D341Med (cell line): ENCODE data around the gene EPC2.
A peak's percentile ranks its signal among the peaks of the same experiment; 100 is the strongest.
"Not testable (repeated sequence)": the region's sequence is repeated elsewhere in the genome, so short reads cannot be mapped to it uniquely, and the experiment has no call there.

ENCODE experiments used
- DNase-seq: peaks from one replicate; pipeline ENCODE4 v3.0.0; 2012; ENCODE audit warnings: low spot score

Gene EPC2

DNA sequence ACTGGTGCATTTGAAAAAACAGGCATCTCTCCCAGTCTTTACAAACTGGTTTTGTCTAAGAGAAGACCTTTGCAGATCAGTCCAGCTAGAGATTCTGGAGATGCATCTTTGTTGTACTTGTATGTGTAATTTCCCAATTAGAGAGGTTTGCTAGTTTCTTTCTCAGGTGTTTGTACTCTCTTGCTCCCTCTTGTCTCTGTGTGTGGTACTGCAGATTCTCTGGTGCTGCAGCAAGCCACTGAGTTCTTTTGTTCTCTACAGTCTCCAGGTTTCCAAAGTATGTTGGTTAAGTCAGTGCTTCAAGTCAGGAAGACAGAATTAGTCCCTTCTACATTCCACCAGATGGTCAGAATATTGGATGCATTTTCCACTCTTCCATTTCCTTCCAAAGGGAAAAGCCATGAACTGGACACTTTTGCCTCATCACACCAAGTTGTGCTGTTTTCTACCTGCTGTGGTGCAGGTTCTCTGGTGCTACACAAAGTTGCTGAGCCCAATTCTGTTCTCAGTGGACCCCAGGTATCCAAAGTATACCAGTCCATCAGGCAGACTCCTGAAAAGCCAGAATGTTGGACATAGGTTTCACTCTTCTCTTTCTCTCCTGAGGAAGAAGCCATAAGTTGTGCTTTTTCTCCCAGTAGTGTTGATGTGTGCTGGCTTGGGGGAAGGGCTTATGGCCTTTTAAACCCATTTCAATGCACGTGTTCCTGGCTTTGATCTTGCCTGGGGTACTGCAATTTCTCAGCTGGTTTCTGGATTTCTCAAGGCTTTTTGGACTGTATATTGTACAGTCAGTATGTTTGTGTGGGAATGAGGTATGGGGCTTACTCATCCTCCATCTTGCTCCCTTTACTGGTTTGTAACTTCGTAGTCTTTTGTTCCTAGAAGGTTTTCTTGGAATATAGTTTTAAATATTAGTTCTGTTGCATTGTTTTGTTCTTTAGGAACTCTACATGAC lies 29.8 kb downstream of the EPC2 start:
- DNase-seq: peak; percentile 48

DNA sequence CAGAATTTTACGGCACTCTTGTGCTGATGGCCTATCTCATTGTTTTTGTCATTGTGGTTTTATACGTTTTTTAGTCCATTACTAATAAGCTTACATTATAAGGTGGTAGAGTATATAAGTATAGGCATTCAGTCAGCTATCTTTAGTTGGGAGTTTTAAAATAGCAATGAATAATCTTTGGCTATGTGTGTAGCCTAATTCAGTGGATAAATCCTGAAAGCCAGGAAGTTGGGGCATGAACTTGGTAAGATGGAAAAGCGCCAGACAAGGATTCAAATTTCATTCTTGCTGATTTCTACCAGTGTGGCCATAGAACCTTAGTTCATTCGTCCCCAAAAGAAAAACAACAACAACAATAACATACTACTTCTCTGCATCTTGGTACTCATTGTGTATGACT lies 31.2 kb downstream of the EPC2 start:
- no peak for DNase-seq

DNA sequence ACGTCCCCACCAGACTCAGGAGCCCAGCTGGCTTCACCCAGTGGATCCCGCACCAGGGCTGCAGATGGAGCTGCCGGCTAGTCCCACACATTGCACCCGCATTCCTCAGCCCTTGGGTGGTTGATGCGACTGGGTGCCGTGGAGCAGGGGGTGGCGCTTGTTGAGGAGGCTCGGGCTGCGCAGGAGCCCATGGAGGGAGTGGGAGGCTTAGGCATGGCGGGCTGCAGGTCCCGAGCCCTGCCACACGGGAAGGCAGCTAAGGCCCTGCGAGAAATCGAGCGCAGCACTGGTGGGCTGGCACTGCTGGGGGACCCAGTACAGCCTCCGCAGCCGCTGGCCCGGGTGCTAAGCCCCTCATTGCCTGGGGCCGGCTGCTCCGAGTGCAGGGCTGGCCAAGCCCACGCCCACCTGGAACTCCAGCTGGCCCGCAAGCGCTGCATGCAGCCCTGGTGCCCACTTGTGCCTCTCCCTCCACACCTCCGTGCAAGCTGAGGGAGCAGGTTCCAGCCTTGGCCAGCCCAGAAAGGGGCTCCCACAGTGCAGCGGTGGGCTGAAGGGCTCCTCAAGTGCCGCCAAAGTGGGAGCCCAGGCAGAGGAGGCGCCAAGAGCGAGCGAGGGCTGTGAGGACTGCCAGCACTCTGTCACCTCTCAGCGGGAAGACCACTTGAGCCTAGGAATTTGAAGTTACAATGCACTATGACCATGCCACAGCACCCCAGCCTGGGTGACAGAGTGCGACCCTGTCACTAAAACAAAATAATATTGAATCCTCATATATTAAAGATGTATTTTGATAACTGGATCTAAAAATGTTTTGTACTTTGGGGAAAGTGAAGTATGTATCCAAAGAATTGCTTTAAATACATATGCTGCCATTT lies 34.0 kb downstream of the EPC2 start:
- not testable (repeated sequence) for DNase-seq

DNA sequence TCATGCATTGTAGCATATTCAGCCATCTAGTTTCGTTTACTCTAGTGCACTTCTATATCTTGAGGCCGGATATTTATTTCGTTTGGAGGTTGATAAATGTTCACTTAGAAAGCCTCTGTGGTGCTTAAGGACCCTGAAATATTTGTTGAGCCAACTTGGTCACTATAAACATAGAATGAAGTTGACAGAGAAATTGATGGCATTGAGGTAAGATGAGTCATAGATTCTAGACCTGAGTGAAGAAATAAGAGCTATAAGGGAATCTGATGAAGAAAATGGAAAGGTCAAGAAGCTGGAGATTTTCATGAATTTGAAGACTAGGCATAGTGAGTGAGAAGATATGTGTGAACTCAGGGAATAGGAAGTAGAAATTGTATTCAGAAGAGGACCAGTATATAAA lies 35.9 kb downstream of the EPC2 start:
- no peak for DNase-seq

DNA sequence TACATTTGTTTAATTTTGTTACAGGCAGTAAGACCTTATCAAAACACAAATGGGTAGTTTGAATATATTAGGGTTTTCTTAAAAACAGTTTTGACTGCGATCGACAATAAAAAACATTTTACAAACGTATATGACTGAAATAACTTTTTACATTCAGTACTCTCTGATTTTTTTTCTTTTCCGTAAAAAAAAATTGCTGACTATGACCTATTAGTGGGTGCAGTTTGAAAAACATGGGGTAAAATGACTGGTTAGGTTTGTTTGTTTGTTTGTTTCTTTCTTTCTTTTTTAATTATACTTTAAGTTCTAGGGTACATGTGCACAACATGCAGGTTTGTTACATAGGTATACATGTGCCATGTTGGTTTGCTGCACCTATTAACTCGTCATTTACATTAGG lies 36.9 kb downstream of the EPC2 start:
- no peak for DNase-seq

DNA sequence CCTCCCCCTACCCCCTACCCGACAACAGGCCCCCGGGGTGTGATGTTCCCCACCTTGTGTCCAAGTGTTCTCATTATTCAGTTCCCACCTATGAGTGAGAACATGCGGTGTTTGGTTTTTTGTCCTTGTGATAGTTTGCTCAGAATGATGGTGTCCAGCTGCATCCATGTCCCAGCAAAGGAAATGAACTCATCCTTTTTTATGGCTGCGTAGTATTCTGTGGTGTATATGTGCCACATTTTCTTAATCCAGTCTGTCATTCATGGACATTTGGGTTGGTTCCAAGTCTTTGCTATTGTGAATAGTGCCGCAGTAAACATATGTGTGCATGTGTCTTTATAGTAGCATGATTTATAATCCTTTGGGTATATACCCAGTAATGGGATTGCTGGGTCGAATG lies 37.3 kb downstream of the EPC2 start:
- not testable (repeated sequence) for DNase-seq

DNA sequence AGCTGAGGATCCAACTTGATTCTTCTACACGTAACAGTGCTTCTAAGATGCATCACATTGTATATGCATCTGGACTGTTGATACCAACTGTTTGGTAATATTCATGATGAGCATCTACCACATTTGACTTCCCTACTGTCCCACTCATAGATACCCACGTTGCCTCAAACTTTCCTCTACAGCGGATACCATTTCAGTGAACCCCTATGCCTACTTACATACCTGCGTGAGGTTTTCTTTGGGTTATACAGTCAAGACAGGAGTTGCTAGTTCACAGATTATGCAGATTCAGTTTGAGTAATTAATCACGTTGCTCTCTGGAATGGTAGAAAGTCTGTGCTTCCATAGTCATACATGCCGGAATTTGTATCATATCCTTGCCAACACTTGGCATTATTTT lies 40.0 kb downstream of the EPC2 start:
- no peak for DNase-seq

DNA sequence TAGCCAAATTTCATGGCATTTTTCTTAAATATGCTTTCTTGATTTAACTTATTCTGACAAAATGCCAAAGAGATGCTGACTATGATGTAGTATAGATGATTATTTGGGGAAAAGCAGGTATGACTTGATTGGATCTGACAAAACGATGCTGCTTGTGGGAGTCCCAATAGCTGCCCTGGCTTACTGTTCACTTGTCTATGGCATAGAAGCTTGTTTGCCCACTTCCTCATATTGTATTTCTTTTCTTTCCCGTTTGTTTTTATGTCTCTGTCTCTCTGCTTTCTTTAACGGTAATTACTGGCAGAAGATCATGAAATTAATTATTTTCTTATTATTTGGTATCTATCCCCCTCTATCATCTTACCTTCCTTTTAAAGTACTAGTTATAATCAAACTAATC lies 43.0 kb downstream of the EPC2 start:
- no peak for DNase-seq

DNA sequence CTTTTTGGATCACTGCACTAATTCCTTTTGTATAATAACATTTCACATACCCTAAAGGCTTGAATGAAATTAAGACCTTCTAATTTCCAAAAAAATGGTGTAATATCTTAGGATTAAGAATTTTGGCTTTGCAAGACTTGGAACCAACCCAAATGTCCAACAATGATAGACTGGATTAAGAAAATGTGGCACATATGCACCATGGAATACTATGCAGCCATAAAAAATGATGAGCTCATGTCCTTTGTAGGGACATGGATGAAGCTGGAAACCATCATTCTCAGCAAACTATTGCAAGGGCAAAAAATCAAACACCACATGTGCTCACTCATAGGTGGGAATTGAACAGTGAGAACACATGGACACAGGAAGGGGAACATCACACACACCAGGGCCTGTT lies 43.5 kb downstream of the EPC2 start:
- DNase-seq: not testable (repeated sequence)

DNA sequence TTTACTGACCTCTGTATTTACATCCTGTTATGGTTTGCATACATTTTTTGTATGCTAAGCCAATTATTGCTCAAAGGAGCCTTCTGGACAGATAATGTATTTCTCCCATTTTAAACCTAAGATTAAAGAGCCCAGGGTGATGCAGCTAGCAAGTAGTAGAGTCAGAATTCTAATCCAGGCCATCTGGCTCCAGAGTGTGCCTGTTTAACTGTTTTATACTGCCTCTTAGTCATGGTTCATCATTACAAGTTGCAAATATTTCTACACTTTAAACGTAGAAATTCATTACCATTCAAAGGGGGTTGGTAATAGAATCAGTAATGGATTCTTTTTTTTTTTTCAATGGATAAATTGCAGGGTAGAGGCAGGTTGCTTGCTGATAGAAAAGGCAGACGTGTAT lies 52.4 kb downstream of the EPC2 start:
- DNase-seq: no peak

DNA sequence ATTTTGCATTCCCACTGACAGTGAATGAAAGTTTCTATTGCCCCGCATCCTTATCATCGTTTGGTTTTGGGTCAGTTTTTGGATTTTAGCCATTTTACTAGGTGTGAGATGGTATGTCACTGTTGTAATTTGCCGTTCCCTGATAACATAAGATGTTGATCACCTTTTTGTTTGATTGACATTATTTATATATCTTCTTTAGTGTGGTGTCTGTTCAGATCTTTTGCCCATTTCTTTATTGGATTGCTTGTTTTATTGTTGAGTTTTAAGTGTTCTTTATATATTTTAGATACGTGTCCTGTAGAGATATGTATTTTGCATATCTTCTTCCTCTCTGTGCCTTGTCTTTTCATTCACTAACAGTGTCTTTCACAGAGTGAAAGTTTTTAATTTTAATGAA lies 55.3 kb downstream of the EPC2 start:
- no peak for DNase-seq

DNA sequence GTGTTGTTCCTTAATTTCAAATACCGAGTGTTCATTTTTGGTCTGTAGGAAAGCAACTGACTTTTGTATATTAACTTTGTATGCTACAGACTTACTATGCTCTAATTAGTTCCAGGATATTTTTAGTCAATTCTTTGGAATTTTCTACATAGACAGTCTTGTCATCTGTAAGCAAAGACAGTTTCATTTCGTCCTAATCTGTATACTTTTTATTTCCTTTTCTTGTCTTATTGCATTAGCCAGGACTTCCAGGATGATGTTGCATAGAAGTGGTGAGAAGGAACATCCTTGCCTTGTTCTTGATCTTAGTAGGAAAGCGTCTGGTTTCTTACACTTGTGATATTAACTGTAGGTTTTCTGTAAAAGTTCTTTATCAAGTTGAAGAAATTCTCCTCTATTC lies 56.5 kb downstream of the EPC2 start:
- no peak for DNase-seq

DNA sequence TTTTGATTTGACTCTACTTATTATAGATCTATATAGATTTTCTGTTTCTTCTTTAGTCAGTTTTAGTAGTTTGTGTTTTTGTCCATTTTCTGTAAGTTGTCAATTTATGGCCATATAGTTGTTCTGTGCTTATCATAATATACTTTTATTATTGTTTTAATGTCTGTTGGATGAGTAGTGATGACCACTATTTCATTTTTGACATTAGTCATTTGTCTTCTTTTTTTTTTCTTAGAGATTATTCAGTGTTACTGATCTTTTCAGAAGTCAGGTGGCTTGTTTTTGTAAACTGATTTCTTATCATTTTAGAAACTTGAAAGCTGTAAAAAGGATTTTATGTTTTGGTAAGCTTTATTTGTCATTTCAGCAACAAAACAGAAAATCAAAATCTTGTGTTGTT lies 57.3 kb downstream of the EPC2 start:
- no peak for DNase-seq

DNA sequence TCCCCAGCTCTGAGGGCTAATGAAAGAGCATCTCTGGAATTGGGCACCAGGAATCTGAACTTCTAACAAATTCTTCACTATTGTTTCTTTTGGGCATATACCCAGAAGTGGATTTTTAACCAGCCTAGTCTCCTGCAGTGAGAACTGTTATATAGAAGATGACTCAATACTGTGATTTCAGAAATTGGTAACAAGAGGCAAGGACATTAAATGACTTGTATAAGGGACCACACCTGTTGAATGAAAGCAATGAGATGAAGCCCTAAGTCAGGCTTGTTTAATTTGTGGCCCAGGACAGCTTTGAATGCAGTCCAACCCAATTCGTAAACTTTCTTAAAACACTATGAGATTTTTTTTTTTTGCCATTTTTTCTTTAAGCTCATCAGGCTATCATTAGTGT lies 57.9 kb downstream of the EPC2 start:
- no peak for DNase-seq

DNA sequence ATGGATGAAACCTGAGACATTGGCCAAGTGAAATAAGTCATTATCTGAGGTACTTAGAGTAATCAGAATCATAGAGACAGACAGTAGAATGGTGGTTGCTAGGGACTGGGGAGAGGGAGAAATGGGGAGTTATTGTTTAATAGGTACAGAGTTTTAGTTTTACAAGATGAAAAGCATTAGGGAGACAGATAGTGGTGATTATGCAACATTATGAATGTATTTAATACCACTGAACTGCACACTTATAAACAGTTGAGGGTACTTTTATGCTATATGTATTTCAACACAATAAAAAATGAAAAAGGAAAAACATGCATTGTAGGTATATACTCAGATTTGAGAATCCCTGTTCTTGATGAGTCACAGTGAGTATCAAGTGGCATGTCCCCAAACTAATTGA lies 59.7 kb downstream of the EPC2 start:
- DNase-seq: no peak

DNA sequence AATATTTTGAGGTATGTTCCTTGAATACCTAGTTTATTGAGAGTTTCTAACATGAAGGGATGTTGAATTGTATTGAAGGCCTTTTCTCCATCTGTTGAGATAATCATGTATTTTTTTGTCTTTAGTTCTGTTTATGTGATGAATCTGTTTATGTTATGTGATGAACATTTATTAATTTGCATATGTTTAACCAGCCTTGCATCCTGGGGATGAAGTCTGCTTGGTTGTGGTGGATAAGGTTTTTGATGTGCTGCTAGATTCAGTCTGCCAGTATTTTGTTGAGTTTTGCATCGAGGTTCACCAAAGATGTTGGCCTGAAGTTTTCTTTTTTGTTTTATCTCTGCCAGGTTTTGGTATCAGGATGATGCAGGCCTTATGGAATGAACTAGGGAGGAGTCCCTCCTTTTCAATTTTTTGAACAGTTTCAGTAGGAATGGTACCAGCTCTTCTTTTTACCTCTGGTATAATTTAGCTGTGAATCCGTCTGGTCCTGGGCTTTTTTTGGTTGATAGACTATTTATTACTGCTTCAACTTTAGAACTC lies 71.9 kb downstream of the EPC2 start:
- DNase-seq: no peak

DNA sequence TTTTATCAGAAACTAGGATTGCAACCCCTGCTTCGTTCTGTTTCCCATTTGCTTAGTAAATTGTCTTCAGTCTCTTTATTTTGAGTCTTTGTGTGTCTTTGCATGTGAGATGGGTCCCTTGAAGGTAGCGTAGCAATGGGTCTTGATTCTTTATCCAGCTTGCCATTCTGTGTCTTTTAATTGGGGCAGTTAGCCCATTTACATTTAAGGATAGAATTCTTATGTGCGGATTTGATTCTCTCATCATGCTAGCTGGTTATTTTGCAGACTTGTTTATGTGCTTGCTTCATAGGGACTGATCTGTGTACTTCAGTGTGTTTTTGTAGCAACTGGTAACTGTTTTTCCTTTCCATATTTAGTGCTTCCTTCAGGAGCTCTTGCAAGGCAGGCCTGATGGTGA lies 73.5 kb downstream of the EPC2 start:
- no peak for DNase-seq

DNA sequence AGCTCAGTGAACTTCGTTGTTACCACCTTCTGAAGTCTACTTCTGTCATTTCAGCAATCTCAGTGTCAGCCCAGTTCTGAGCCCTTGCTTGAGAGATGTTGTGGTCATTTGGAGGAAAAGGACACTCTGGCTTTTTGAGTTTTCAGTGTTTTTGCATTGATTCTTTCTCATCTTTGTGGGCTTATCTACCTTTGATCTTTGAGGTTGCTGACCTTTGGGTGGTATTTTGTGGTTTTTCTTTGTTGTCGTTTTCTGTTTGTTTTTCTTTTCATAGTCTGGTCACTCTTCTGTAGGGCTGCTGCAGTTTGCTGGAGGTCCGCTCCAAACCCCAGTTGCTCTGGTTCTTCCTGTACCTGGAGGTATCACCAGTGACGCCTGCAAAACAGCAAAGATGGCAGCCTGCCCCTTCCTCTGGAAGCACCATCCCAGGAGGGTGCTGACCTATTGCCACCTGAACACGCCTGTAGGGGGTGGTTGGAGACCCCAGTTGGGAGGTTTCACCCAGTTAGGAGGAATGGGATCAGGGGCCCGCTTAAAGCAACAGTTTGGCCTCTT lies 74.7 kb downstream of the EPC2 start:
- no peak for DNase-seq

DNA sequence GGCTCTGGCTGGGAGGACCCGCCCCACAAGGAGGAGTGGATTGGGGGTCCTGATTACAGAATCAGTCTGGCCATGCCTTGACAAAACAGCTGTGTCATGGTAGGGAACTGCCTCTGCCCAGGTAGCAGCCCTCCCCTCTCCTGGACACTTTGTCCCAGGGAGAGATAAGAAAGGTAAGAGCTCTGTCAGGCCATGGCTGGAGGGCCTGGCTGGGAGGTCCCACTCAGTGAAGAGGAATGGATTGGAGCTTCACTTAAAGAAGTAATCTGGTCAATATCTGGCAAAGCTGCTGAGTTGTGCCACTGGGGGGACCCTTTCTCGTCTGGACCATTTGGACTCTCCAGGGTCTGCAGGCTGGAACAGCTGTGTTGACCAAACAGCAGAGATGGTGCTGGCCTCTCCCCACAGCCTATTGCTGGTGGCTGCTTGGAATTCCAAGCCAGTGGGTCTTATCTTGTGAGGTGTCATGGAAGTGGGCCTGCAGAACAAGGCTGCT lies 75.4 kb downstream of the EPC2 start:
- DNase-seq: no peak

DNA sequence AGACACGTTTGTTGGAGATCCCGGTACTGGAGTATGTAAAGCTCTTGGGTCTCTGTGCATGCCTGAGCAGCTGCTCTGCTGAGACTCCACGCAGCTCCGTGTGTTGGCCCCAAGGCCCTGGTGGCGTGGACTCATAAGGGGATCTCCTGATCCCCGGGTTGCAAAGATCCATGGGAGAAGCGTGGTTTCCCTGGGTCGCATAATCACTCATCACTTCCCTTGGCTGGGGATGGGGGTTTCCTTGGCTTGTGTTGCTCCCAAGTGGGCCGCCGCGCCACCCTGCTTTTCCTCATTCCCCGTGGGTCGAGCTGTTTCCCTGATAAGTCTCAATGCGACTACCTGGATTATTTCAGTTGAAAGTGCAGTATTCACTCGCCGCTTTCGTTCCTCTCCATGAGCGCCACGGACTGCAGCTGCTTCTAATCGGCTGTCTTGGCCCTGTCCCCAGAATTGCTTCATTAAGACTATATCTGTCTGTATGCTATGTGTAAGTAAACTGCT lies 76.0 kb downstream of the EPC2 start:
- DNase-seq: peak; percentile 63

DNA sequence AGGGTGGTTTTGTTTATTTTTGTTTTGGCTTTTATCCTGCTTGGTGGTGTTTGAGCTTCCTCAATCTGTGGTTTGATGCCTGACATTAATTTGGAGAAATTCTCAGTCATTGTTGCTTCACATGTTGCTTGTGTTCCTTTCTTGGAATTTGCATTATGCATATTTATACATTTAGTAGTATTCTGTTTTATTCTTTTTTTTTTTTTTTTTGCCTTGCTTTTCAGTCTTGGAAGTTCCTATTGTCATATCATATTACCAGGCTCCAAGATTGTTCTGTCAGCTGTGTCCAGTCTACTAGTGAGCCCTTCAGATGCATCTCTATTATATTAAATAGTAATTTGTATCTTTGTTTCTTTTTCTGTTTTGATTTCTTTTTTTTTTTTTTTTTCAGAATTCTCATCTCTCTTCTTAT lies 77.0 kb downstream of the EPC2 start:
- DNase-seq: no peak
